PC-9 (cell line): Measurements from ENCODE around the gene ENKUR. TPM values are rescaled to one million over a fixed set of nuclear protein-coding genes. Genes with fewer than 3 reads are reported as not detected.

Source experiments
- BruUV-seq: library from RNA; stranded (reverse); fragments of 400-500 nt; replicated peaks from 2 replicates; lab custom pipeline; 2021; lab: Mats Ljungman, UMichigan
- CTCF ChIA-PET: fragments of 300-600 bp; sonication (Branson Sonifier 250); formaldehyde crosslinking; loops from one replicate; lab custom pipeline; 2022; ENCODE audit warnings: antibody characterized with exemption; lab: Charles Lee
- POLR2A ChIA-PET: fragments of 300-600 bp; sonication (Branson Sonifier 250); formaldehyde crosslinking; loops from one replicate; lab custom pipeline; 2022; ENCODE audit warnings: antibody characterized with exemption; ENCODE audit not compliant: unreplicated experiment; lab: Charles Lee
- DNase-seq, 2 experiments: peaks; one replicate each; pipeline versions ENCODE4 v3.0.0 to v3.0.0-alpha.2; 2015 to 2022; ENCODE audit warnings: mixed read lengths in 1 of 2
- H2AFZ ChIP-seq: fragments of 200-600 bp; sonication (generic); 2 replicates; pipeline ENCODE4 v1.8.1; 2017; ENCODE audit warnings: antibody characterized with exemption
- H3F3A ChIP-seq: fragments of 200-600 bp; sonication (generic); 2 replicates; pipeline ENCODE4 v1.8.1; 2017; ENCODE audit warnings: antibody characterized with exemption, mild to moderate bottlenecking, low read depth; ENCODE audit not compliant: insufficient read depth
- H3K27ac ChIP-seq: fragments of 200-600 bp; sonication (generic); 2 replicates; pipeline ENCODE4 v1.6.1; 2016; ENCODE audit warnings: mixed run types
- H3K27me3 ChIP-seq: fragments of 200-600 bp; sonication (generic); 2 replicates; pipeline ENCODE4 v1.6.1; 2016; ENCODE audit warnings: low read depth, mixed run types; ENCODE audit not compliant: insufficient read depth
- H3K36me3 ChIP-seq: fragments of 200-600 bp; sonication (generic); 2 replicates; pipeline ENCODE4 v1.6.1; 2016; ENCODE audit warnings: low read depth, mixed run types
- H3K4me1 ChIP-seq: fragments of 200-600 bp; sonication (generic); replicated peaks from 2 replicates; pipeline ENCODE4 v1.6.1; 2016; ENCODE audit warnings: mixed run types; ENCODE audit not compliant: insufficient read depth
- H3K4me2 ChIP-seq: fragments of 200-600 bp; sonication (generic); 2 replicates; pipeline ENCODE4 v1.6.1; 2017; ENCODE audit warnings: mixed run types
- H3K4me3 ChIP-seq: fragments of 200-600 bp; sonication (generic); 2 replicates; pipeline ENCODE4 v1.6.1; 2016; ENCODE audit warnings: mixed run types
- H3K79me2 ChIP-seq: fragments of 200-600 bp; sonication (generic); 2 replicates; pipeline ENCODE4 v1.6.1; 2017; ENCODE audit warnings: low read depth, mixed run types
- H3K9me2 ChIP-seq: fragments of 200-600 bp; sonication (generic); 2 replicates; pipeline ENCODE4 v1.8.1; 2017; ENCODE audit warnings: mild to moderate bottlenecking; ENCODE audit not compliant: insufficient read depth
- H3K9me3 ChIP-seq: fragments of 200-600 bp; sonication (generic); 2 replicates; pipeline ENCODE4 v1.8.1; 2016; ENCODE audit warnings: low read depth; ENCODE audit not compliant: insufficient read depth
- H4K20me1 ChIP-seq: fragments of 200-600 bp; sonication (generic); 2 replicates; pipeline ENCODE4 v1.8.1; 2017; ENCODE audit not compliant: insufficient read depth
- CTCF ChIP-seq: fragments of 200-600 bp; sonication (generic); conservative IDR thresholded peaks from 2 replicates; pipeline ENCODE4 v1.6.1; 2017; ENCODE audit warnings: mixed run types, antibody characterized with exemption, mild to moderate bottlenecking, moderate library complexity
- EZH2 ChIP-seq: fragments of 200-600 bp; sonication (generic); IDR thresholded peaks from 2 replicates; pipeline ENCODE4 v1.8.0; 2017; ENCODE audit warnings: antibody characterized with exemption, low read depth
- intact Hi-C: fragments of 100-400 bp; cut with micrococcal nuclease; formaldehyde crosslinking; loops from one replicate; pipeline ENCODE4 v1.10.0; 2022; ENCODE audit not compliant: unreplicated experiment
- total RNA-seq: library from RNA; stranded (reverse); gene quantifications from 2 replicates; pipeline ENCODE4 v1.2.3, GENCODE V29; 2021

The ENKUR gene
- total RNA-seq, 1 experiment from 2014 or later, result 1.0 TPM

GRCh38 chr10:24983130-24983529 lies 32.8 kb downstream of the ENKUR start:
- H3K79me2 ChIP-seq, result no peaks in the 10 kb centered on the region
- H3K4me3 ChIP-seq, result no peak overlapping the region
- TF ChIP-seq CTCF, result no peak
- no peak for TF ChIP-seq EZH2
- no peaks in the 10 kb centered on the region for H4K20me1 ChIP-seq
- H3K4me2 ChIP-seq, result no peak overlapping the region
- BruUV-seq, result no TSS peak
- H3F3A ChIP-seq, result no peaks in the 10 kb centered on the region
- POLR2A ChIA-PET, result no interaction called here
- no peaks in the 10 kb centered on the region; the same call in 1 of the 2 replicates for H3K9me2 ChIP-seq
- no peaks in the 10 kb centered on the region for H3K27me3 ChIP-seq
- DNase-seq, result no peak
- H3K27ac ChIP-seq, result no peak overlapping the region
- intact Hi-C loops, result no loop called here
- no peaks in the 10 kb centered on the region for H3K9me3 ChIP-seq
- H3K36me3 ChIP-seq, result no peaks in the 10 kb centered on the region
- H3K4me1 ChIP-seq, result no peaks in the 10 kb centered on the region
- CTCF ChIA-PET, result no interaction called here
- no peak overlapping the region for H2AFZ ChIP-seq

- Histone ChIP-seq H3K4me2 (no peak overlapping the region), H3K9me3 (no peaks in the 10 kb centered on the region), H3K9me2 (no peaks in the 10 kb centered on the region; the same call in 1 of the 2 replicates), H3K27me3 (no peaks in the 10 kb centered on the region), H3F3A (no peaks in the 10 kb centered on the region), H3K27ac (no peak overlapping the region), H4K20me1 (no peaks in the 10 kb centered on the region), H3K4me1 (no peaks in the 10 kb centered on the region), H3K79me2 (no peaks in the 10 kb centered on the region), H3K4me3 (no peak overlapping the region), H3K36me3 (no peaks in the 10 kb centered on the region), H2AFZ (no peak overlapping the region)
- BruUV-seq, result no TSS peak
- ChIA-PET POLR2A (no interaction called here), CTCF (no interaction called here)
- TF ChIP-seq EZH2 (no peak), CTCF (no peak)
- no peak for DNase-seq
- intact Hi-C loops, result no loop called here
These were observed 33.4 kb downstream of the ENKUR start for GRCh38 chr10:24982319-24983112.

- BruUV-seq, result no TSS peak
- DNase-seq, result no peak
These were observed 34.7 kb downstream of the ENKUR start for GRCh38 chr10:24981161-24981710.

More at GRCh38 chr10:24981161-24981710, 34.7 kb downstream of the ENKUR start:
- Histone ChIP-seq H3K79me2 (no peaks in the 10 kb centered on the region), H4K20me1 (no peaks in the 10 kb centered on the region), H3K4me3 (no peak overlapping the region), H3K27ac (no peak overlapping the region), H3K9me2 (no peaks in the 10 kb centered on the region; the same call in 1 of the 2 replicates), H2AFZ (no peak overlapping the region), H3K4me2 (no peak overlapping the region), H3F3A (no peaks in the 10 kb centered on the region), H3K36me3 (no peaks in the 10 kb centered on the region), H3K9me3 (no peaks in the 10 kb centered on the region), H3K4me1 (no peaks in the 10 kb centered on the region), H3K27me3 (no peaks in the 10 kb centered on the region)
- ChIA-PET POLR2A (interaction anchor here (0.6 kb wide), 1 partner anchor 236 kb away, joined by 8 read pairs; no protein-coding TSS in a partner anchor), CTCF (no interaction called here)
- intact Hi-C loops, result no loop called here
- TF ChIP-seq EZH2 (no peak), CTCF (no peak)
